ENCODE measurements around the gene CARM1. TPM values are rescaled to one million over a fixed set of nuclear protein-coding genes. Genes with fewer than 3 reads are reported as not detected.

Gene CARM1
- total and polyA plus RNA-seq, 2 donors from 2014 or later, result 21.9 to 41.2 TPM

- Histone ChIP-seq H3K4me3 (ENCODE audit: low read length in 3 of 3) (no peak overlapping the region), H3K27me3 (ENCODE audit: control insufficient read depth, insufficient read depth, low read length) (no peaks in the 10 kb centered on the region), H3K9ac (ENCODE audit: low read length in 3 of 3) (no peak overlapping the region), H3K4me1 (ENCODE audit: control insufficient read depth in 2 of 3, insufficient read depth in 2 of 3, low read depth in 1 of 3, low read length in 3 of 3) (peaks cover 0 to 5% (median 2%) of the 10 kb centered on the region in 3 donors), H3K27ac (ENCODE audit: low read depth in 2 of 2, low read length in 2 of 2) (no peak overlapping the region), H3K9me3 (ENCODE audit: control insufficient read depth in 2 of 3, insufficient read depth in 1 of 3, low read length in 3 of 3) (no peaks in the 10 kb centered on the region), H3K36me3 (ENCODE audit: control insufficient read depth in 2 of 3, insufficient read depth in 3 of 3, low read length in 3 of 3) (no peaks in the 10 kb centered on the region)
- no peak for TF ChIP-seq CTCF (IDR thresholded peaks at IDR 0.05; ENCODE audit: borderline replicate concordance, extremely low read depth, insufficient read depth)
- no peak for FAIRE-seq
- intact Hi-C loops (cut with DNase I), result no loop called here
- no peak for DNase-seq
Measured at GRCh38 chr19:10884274-10884673, 12.9 kb downstream of the CARM1 start.

DNA sequence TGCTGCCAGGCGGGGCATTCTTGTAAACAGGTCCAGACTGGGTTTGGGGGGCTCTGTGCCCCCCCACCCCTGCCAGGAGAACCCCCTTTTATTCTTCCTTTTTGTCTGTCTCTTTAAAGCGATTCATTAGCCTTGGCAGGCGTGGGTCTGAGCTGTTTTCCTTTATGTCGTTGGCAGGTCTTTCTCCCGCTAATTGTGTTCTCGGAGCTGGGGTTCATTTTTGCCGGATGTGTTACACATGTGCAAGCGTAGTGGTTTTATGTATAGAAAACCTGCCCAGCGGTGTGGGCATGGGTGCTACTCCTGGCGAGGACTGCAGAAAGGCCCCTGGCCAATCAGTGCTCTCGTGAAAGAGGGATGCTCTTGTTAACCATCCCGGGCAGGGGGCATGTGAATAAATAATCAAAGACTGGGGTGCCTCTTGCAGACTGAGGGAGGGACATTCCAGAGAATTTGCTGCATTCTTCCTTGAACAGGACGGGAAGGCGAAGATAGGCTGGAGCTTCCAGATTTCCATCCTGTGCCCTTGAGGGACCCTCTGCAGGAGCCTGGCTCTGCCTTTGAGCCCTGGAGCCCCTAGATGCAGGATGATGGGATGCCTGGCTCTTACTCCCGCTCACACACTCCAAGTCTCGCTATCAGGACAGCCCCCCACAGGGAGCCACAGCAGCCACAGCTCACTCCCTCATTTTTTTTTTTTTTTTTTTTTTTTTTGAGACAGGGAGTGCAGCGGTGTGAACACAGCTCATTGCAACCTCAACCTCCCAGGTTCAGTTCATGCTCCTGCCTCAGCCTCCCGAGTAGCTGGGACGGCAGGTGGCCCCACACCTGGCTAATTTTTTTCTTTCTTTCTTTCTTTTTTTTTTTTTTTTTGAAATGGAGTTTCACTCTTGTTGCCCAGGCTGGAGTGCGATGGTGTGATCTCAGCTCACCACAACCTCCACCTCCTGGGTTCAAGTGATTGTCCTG lies 14.1 kb downstream of the CARM1 start:
- no peak for TF ChIP-seq CTCF (IDR thresholded peaks at IDR 0.05; ENCODE audit: borderline replicate concordance, extremely low read depth, insufficient read depth)
- no peak overlapping the region for H3K27ac ChIP-seq (ENCODE audit: low read depth in 2 of 2, low read length in 2 of 2)
- no peak for FAIRE-seq
- H3K36me3 ChIP-seq (ENCODE audit: control insufficient read depth in 2 of 3, insufficient read depth in 3 of 3, low read length in 3 of 3), result no peaks in the 10 kb centered on the region
- H3K4me3 ChIP-seq (ENCODE audit: low read length in 3 of 3), result no peak overlapping the region
- intact Hi-C loops (cut with DNase I), result no loop called here
- H3K9me3 ChIP-seq (ENCODE audit: control insufficient read depth in 2 of 3, insufficient read depth in 1 of 3, low read length in 3 of 3), result no peaks in the 10 kb centered on the region
- peaks cover 0 to 5% (median 0%) of the 10 kb centered on the region in 3 donors for H3K4me1 ChIP-seq (ENCODE audit: control insufficient read depth in 2 of 3, insufficient read depth in 2 of 3, low read depth in 1 of 3, low read length in 3 of 3)
- no peaks in the 10 kb centered on the region for H3K27me3 ChIP-seq (ENCODE audit: control insufficient read depth, insufficient read depth, low read length)
- no peak for DNase-seq
- no peak overlapping the region for H3K9ac ChIP-seq (ENCODE audit: low read length in 3 of 3)

DNA sequence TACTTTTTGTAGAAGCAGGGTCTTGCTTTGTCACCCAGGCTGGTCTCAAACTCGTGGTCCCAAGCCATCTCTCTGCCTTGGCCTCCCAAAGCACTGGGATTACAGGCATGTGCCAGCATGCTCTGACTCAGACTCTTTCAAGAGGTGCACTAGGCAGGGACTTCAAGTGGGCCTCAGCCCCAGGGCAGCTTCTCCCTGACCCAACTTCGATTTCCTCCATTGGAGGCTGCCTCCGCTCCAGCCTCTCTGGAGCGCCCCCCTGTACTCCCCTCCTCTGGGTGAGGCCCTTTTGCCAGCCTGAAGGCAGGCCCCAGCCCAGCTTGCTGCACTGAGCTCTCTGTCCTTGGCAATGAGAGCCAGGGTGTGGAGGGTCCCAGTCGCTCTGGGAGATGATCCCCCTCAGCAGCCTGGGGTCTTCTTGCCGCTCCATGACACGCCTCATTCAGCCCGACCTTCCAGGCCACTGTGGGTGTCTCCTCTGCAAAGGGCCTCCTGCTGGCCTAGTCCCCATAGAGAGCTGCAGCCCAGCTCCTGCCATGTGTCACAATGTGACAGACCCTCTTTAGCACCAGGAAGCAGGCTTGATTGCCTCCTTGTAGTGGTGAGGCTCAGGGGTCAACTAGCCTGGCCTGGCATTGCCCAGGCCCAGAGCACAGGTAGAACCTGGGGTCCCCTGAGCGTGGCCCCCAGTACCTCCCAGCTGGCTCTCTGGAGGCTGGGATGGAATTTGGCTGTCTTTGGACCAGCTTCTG lies 16.4 kb downstream of the CARM1 start:
- no peak overlapping the region for H3K9ac ChIP-seq (ENCODE audit: low read length in 3 of 3)
- H3K4me1 ChIP-seq (ENCODE audit: control insufficient read depth in 2 of 3, insufficient read depth in 2 of 3, low read depth in 1 of 3, low read length in 3 of 3), result peaks cover 0 to 15% (median 3%) of the 10 kb centered on the region in 3 donors
- no peak overlapping the region for H3K27ac ChIP-seq (ENCODE audit: low read depth in 2 of 2, low read length in 2 of 2)
- no peaks in the 10 kb centered on the region for H3K27me3 ChIP-seq (ENCODE audit: control insufficient read depth, insufficient read depth, low read length)
- H3K36me3 ChIP-seq (ENCODE audit: control insufficient read depth in 2 of 3, insufficient read depth in 3 of 3, low read length in 3 of 3), result no peaks in the 10 kb centered on the region
- no peak overlapping the region for H3K4me3 ChIP-seq (ENCODE audit: low read length in 3 of 3)
- no peak for TF ChIP-seq CTCF (IDR thresholded peaks at IDR 0.05; ENCODE audit: borderline replicate concordance, extremely low read depth, insufficient read depth)
- FAIRE-seq (no peak), DNase-seq (peak in 1 of 5 donors; percentile 34)
- no peaks in the 10 kb centered on the region for H3K9me3 ChIP-seq (ENCODE audit: control insufficient read depth in 2 of 3, insufficient read depth in 1 of 3, low read length in 3 of 3)
- intact Hi-C loops (cut with DNase I), result no loop called here
